GM10248 (cell line): ENCODE data around the gene PRRT1B.

Experiments
- CTCF ChIA-PET: fragments of 300-600 bp; sonication (Branson Sonifier 250); formaldehyde crosslinking; extraction: SDS; loops from one replicate; lab custom pipeline; 2021; ENCODE audit warnings: antibody characterized with exemption; lab: Yijun Ruan, JAX
- POLR2A ChIA-PET: fragments of 350-650 bp; sonication (Branson Sonifier 250); formaldehyde crosslinking; extraction: SDS; loops from one replicate; lab custom pipeline; 2020; ENCODE audit warnings: antibody characterized with exemption; lab: Yijun Ruan, JAX
- DNase-seq: peaks from one replicate; pipeline ENCODE4 v3.0.0; 2012; ENCODE audit errors: extremely low spot score
- TF ChIP-seq, protein P1 (sequence below): IDR thresholded peaks from 2 replicates; pipeline ENCODE4 v1.5.1; 2012; ENCODE audit warnings: mild to moderate bottlenecking, low read depth; ENCODE audit errors: extremely low read depth, missing control alignments, control extremely low read depth

Gene PRRT1B

DNA sequence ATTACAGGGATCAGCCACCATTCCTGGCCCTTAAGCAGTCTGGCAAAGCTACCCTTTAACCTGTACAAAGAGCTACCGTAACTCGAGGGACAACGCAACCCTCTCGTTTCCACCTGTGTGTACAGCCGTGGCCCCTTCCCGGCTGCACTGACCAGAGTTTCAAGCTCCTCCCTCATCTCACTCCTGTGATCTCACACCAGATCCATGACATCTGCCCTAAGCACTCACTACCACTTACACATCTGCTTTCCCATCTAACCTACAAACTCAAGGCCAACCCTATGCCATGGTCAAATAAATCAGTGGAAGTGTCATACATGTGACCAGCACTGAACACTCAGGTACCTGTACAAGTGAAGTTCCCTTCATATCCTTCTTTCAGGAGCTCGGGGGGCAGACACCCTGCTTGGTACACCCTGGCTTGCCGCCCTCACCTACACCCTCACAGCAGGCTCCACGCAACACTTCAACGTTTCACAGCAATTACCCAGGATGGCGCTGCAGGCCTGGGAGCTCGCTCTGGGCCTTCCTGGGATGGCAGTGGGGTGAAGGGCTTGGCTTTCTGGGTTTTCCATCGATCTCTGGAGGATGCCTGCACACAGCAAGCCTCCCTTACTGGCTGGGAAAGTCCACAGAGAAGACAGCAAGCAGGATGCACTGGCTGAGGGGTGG, 61.7 kb downstream of the PRRT1B start:
- no peak for DNase-seq
- ChIA-PET POLR2A (interaction anchor here (0.5 kb wide), 1 partner anchor 22 kb away, joined by 10 read pairs; no protein-coding TSS in a partner anchor), CTCF (interaction anchor here (0.9 to 8.7 kb wide), 8 partner anchors 13 to 454 kb away, joined by 3 to 43 read pairs (median 4); no protein-coding TSS in a partner anchor)
- TF ChIP-seq, protein P1, sequence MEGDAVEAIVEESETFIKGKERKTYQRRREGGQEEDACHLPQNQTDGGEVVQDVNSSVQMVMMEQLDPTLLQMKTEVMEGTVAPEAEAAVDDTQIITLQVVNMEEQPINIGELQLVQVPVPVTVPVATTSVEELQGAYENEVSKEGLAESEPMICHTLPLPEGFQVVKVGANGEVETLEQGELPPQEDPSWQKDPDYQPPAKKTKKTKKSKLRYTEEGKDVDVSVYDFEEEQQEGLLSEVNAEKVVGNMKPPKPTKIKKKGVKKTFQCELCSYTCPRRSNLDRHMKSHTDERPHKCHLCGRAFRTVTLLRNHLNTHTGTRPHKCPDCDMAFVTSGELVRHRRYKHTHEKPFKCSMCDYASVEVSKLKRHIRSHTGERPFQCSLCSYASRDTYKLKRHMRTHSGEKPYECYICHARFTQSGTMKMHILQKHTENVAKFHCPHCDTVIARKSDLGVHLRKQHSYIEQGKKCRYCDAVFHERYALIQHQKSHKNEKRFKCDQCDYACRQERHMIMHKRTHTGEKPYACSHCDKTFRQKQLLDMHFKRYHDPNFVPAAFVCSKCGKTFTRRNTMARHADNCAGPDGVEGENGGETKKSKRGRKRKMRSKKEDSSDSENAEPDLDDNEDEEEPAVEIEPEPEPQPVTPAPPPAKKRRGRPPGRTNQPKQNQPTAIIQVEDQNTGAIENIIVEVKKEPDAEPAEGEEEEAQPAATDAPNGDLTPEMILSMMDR, result no peak

GRCh38 chr9:131607591-131607990, 62.3 kb downstream of the PRRT1B start:
- TF ChIP-seq, protein P1, result no peak
- ChIA-PET POLR2A (interaction anchor here (0.6 kb wide), 1 partner anchor 84 kb away, joined by 3 read pairs; no protein-coding TSS in a partner anchor), CTCF (interaction anchor here (1.2 to 8.7 kb wide), 4 partner anchors 16 to 136 kb away, joined by 3 to 43 read pairs (median 4); no protein-coding TSS in a partner anchor)
- DNase-seq, result no peak

DNA sequence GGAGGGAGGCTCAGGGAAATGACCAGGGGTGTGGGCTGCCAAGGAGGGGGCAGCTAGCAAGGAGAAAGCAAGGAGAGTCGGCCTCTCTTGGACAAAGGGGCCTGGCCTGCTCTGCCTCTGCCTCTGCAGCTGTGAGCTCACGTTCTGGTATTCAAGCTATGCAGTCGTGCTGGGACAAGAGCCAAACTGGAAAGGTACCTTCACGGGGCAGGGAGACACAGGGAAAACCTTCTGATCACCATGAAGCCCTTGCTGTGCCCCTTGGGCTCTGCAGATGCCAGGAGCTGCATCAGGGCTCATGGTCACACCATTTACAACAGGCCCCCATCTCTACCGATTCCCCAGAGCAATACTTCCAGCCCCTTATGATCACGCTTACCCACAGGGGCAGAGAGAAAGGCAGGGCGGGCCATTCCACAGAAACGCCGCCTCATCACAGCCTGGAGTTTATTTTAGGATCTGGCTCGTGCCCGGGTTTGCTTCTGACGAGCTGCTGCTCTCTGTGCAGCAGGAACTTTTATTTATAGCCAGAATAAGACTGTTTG, 63.2 kb downstream of the PRRT1B start:
- CTCF ChIA-PET, result interaction anchor here (1.1 to 1.7 kb wide), 3 partner anchors 17 to 135 kb away, joined by 3 to 4 read pairs (median 3); no protein-coding TSS in a partner anchor
- TF ChIP-seq, protein P1, result no peak
- POLR2A ChIA-PET, result no interaction called here
- no peak for DNase-seq
